D341Med (cell line): Measurements from ENCODE around the gene EXTL2.
A peak's percentile ranks its signal among the peaks of the same experiment; 100 is the strongest.
"Not testable (repeated sequence)": the region's sequence is repeated elsewhere in the genome, so short reads cannot be mapped to it uniquely, and the experiment has no call there.

ENCODE experiments used
- DNase-seq: peaks from one replicate; pipeline ENCODE4 v3.0.0; 2012; ENCODE audit warnings: low spot score

The EXTL2 gene

DNA sequence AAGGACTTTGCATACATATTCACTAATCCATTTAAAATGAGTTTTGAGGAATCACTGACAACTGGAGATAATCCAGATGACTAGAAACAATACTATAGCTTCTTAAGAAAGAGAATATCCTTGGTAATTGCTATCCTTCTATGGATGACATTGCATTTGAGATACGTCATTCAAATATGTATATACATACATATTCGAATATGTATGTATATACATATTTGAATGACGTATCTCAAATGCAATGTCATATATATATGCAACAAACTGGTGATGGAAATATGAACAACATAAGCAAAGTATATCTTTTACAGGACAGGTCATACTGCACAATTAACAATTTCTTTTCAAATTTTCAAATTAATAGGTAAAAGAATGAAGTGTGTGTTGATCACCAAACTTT, 41.7 kb downstream of the EXTL2 start:
- DNase-seq = no peak

DNA sequence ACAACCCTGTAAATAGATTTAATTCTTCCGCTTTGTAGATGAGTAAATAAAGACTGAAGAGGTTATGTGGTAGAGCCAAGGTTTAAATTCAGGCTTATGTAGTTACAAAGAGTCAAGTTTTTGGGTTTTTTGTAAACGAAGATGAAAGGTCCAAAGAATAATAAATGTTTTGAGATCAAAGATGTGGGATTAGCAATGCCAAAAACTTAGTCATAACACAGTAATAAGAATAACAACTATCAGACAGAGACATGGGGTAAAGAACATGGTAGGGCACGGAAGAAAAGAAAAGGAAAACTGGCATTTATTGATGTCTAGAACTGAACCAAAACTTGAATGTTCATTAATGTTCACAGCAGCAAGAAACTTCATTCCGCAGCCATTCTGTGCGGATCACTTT, 42.9 kb downstream of the EXTL2 start:
- DNase-seq = no peak

DNA sequence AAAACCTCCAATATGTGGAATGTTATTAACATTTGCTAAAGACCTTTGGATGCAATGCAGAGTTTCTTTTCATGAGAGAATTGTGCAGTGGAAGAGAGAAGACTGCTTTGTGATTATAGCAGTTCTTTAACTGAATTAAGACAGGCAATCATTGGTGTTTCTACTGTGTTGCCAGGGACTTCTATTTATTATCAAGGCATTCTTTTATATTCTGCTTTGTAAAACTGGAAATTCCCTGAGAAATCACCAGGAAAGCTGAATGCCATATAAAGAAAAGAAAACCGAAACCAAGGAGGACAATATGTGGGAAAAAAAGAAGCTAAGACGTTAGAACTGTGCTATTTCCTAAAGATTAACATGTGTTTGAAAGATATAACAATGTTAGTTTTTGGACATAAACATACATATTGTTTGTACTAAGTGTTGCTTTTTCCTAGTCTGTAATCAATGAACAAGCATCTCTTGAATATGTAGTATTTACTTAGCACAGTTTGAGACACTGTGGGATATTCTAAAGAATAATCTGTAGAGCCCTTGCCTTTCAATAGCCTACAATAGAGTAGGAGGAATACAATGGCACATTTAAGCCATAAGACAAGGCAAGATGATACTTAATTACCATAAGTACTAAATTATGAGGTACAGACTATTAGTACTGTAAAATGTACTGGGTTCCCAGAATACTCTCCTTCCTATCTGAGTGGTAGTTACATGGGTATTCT, 47.1 kb downstream of the EXTL2 start:
- DNase-seq = no peak

DNA sequence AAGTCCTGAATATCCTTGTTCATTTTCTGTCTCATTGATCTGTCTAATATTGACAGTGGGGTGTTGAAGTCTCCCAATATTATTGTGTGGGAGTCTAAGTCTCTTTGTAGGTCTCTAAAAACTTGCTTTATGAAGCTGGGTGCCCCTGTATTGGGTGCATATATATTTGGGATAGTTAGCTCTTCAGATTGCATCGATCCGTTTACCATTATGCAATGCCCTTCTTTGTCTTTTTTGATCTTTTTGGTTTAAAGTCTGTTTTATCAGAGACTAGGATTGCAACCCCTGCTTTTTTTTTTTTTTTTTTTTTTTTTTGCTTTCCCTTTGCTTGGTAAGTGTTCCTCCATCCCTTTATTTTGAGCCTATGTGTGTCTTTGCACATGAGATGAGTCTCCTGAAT, 51.5 kb downstream of the EXTL2 start:
- not testable (repeated sequence) for DNase-seq

DNA sequence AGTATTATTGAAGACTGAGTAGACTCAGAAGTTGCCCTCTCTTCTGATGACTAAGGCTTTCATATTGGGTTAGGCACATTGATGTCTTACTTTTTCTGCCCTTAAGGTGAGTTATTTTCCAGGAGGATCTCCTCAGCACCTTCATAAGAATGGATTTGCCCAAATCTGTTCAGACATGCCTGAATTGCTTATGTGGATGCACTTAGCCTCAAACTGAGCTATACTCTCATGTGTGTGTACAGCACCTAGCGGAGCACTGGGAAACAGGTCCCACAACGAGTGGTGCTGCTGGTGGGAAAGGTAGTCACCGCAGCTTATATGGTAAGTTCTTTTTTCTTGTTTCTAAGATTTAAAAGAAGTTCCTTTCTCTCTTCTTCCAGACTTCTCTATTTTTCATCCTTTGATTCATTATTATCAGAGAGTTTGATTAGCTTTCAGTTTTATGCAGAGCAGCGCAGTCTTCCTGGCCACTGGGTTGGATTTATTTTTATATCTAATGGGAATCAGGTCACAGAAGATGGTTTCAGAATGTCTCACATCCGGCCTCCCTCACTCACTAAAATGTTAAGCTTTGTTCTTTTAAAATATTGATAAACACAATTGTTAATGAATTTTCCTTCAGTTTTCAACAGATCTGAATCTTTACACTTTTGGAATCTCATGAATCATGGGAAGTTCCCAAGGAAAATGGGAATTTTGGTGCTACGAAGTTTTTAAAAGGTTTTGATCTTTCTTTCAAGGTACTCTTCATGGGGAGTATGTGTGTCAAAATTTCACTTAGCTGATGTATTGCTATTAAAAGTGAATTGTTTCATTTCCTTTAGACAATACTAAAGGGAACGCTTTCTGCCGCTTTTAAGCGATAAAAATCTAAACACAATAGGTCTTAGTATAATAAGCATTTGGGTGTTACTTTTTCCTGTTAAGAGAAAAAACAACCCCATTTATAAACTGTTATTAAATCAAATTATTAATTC, 58.5 kb downstream of the EXTL2 start:
- DNase-seq = no peak

DNA sequence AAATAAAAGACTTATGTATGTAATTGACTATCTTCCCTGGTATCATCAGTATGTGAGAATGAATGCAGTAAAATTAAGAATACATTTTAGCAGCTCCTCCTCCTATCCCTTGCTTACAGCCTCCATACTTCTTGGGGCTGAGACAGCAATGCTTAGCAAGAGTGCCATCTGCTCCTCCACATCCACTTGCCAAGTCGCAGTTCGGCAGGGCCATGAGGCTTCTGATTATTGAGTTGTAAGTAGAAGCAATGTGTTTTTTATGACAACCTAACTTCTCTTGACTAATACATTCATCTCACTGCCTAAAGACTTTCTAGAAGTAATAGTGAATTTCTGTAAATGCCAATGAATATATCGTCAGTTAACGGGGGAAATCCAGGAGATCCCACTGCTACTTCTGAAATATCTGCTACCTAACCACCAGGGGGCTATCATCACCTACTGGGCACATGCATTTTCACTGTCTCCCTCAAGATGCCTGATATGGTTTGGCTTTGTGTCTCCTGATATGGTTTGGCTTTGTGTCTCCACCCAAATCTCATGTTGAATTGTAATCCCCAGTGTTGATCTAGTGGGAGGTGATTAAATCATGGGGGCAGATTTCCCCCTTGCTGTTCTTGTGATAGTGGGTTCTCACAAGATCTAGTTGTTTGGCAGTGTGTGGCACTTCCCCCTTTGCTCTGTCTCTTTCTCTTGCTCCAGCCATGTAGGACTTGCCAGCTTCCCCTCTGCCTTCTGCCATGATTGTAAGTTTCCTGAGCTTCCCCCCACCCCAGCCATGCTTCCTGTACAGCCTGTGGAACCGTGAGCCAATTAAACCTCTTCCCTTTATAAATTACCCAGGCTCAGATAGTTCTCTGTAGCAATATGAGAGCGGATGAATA, 59.6 kb downstream of the EXTL2 start:
- DNase-seq = peak; percentile 37

DNA sequence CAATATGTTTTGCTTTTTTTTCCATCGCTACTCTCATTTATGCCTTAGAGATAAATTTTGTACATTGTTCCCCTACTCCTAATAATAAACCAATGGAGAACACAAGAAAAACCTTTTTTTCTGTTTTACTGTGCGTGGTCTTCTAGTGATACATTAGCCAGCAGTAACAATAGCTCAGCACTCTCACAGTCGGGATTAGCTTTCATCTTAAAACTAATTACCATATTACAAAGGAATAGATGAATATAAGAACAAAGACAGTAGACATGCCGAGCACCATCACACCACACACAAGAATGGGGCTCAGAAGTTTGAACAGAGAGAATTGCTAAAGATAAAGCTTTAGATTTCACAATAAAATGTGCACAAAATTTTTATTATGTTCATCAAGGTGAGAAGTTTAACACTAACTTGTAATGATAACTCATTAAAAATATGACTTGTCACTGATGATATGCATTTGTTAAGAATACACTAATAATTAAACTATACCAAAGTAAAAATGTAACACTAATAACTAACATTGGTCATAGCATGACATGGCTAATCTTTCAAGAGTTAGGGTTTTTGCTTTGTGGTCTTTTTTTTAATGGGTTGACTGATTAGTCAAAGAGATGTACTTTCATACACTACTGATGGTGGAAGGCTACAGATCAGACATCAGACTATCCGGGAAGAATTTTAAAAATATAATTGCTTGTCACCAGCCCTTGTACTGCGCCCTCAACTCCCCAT, 61.8 kb downstream of the EXTL2 start:
- DNase-seq = no peak

DNA sequence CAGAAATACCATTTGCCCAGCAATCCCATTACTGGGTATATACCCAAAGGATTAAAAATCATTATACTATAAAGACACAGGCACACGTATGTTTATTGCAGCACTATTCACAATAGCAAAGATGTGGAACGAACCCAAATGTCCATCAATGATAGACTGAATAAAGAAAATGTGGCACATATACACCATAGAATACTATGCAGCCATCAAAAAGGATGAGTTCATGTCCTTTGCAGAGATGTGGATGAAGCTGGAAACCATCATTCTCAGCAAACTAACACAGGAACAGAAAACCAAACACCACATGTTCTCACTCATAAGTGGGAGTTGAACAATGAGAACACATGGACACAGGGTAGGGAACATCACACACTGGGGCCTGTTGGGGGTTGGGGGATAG, 69.0 kb downstream of the EXTL2 start:
- not testable (repeated sequence) for DNase-seq
